Embryonic facial prominence (tissue), 1 donor: ENCODE results near the gene GRM1.

Experiments used
- DNase-seq: peaks from one replicate; pipeline ENCODE4 v3.0.0-alpha.2; 2016; ENCODE audit errors: extremely low spot score

GRM1 gene

GRCh38 chr6:146097586-146097985 is 68.7 kb downstream of the GRM1 start:
- no peak for DNase-seq

- no peak for DNase-seq
Measured at GRCh38 chr6:146100776-146101175, 71.9 kb downstream of the GRM1 start.

DNA sequence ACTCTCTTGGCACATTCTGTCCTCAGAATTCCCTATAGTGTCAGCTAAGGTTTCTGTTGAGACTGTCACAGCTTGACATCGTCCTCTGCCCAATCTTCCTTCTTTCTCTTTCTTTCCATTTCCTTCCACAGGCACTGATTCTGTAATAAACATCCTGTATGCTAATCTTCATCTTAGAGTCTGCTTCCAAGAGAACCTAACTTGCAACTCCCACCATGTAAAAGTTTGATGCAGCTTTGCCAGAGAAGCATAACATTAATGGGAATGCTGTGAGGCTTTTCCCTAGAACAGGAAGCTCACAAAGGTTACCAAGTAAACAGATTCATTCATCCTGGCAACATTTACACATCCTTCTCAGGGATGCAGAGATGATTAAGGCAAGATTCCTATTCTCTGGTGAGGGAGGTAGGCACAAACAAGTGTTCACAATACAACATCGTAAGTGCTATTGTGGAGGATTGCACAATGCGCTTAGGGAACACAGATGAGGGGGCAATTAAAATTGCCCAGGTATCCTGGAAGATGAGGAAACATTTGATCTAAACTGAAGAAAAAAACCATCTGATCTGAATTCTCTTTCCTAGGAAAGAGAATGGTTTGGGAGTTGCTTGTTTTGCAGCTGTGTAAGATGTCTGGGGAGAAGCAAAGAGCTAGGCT is 74.7 kb downstream of the GRM1 start:
- DNase-seq: no peak

DNA sequence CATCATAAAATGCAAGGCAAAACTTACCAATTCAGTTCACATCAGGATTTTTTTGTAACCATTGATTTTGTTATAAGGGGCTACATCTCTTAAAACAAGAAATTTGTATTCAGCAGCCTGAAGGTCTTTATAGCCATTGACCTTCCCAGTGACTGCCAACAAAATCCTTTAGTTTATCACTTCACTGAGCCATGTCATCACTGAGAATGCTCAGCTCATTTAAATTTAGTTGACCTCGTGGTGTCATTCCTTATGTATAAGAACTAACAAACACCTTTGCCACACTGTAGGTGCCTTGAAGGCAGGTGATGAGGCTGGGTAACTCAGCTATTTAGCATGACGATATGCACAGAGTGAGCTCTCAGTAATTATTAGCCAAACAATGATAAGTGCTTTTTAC is 77.7 kb downstream of the GRM1 start:
- DNase-seq: no peak

- DNase-seq: no peak
Measured at GRCh38 chr6:146110990-146111389, 82.1 kb downstream of the GRM1 start.

- DNase-seq: no peak
Measured at GRCh38 chr6:146111881-146112450, 83.1 kb downstream of the GRM1 start.

- DNase-seq: no peak
Measured at GRCh38 chr6:146113084-146113623, 84.3 kb downstream of the GRM1 start.

GRCh38 chr6:146123616-146124015 is 94.8 kb downstream of the GRM1 start:
- DNase-seq: no peak

- no peak for DNase-seq
Measured at GRCh38 chr6:146127447-146128215, 98.8 kb downstream of the GRM1 start.

DNA sequence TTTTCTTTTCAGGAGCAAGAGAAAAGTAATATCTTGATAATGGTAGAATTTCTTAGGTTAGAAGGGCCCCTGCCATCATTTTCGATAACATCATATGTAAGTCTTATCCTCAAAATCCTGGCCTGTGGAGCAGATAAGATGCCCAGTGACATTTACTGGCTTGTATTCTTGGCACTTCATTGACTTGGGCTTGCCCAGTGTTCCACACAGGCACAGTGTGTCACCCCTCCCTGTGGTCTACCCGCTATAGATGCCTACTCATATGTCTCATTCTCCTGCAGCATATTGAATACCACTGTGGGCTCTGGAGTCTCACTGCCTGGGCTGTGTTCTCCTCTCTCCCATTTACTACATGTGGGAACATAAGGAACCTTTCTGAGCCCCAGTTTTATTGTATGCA is 105.0 kb downstream of the GRM1 start:
- DNase-seq: no peak

GRCh38 chr6:146135167-146135566 is 106.3 kb downstream of the GRM1 start:
- DNase-seq: no peak

DNA sequence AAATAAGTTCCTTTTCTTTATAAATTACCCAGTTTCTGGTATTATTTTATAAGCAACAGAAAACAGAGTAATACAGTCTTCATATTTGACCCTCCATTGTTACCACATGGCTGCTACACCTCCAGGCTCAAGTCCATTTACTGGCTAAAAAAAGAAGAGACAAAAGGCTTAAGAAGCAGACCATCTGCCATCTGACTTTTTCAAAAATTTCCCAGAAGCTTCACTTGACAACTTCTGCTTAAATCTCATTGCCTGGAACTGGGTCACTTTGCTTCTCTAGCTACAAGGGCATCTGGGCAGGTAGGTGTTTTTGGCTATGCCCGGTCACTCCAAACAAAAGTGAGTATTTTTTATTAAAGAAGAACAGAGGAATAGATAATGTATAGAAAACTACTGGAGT is 118.0 kb downstream of the GRM1 start:
- no peak for DNase-seq

DNA sequence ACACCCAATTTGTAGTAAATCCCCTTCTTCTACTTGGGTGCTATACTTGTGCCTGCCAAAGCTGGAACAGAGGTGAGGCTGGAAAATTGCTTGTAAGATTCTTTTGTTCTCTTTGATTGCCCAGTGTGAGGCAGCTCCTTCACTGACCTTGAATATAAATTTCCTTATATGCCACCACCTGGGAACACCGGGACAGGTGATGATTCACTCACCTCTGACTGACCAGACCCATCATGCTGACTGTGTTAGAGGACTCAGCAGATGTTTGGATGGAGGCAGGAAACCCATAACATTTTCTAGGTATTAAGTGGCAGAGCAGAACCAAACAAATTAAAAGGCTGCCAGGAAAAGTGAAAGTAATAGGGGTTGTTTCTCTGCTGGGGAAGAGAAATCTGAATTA is 120.9 kb downstream of the GRM1 start:
- no peak for DNase-seq

- DNase-seq: no peak
Measured at GRCh38 chr6:146153040-146153758, 124.3 kb downstream of the GRM1 start.

GRCh38 chr6:146154197-146154596 is 125.3 kb downstream of the GRM1 start:
- DNase-seq: no peak

DNA sequence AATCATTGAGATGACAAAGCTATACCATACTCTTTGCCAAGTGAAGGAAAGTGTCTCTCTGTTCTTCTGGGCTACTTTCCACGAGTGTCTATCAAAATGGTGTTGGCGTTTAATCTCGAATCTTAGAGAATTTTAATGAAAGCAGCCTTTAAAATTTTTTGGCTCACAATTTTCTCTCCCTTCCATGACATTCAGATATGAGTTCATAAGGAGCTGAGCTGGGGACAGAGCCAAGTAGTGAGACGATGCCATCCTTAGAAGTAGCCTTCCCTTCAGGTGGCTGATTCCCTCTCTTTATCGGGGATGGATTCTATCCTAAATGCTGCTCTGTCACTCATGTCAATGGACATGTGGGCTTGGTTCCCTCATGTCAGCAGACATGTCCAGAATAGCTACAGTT is 132.8 kb downstream of the GRM1 start:
- DNase-seq: no peak

DNA sequence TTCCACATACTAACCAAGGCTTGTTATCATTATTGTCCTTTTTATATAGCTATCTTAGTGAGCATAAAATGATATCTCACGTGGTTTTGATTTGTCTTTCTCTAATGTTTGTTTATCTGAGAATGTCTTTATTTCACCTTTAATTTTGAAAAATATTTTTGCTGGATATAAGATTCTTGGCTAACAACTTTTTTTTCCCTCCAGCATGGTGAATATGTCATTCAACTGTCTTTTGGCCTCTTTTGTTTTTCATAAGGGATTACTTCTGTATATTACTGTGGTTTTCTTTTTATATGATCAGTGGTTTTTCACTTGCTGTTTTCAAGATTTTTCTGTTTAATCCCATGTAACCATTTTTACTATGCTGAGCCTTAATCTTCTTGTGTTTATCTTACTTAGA is 141.0 kb downstream of the GRM1 start:
- DNase-seq: no peak

GRCh38 chr6:146177785-146178184 is 148.9 kb downstream of the GRM1 start:
- no peak for DNase-seq

DNA sequence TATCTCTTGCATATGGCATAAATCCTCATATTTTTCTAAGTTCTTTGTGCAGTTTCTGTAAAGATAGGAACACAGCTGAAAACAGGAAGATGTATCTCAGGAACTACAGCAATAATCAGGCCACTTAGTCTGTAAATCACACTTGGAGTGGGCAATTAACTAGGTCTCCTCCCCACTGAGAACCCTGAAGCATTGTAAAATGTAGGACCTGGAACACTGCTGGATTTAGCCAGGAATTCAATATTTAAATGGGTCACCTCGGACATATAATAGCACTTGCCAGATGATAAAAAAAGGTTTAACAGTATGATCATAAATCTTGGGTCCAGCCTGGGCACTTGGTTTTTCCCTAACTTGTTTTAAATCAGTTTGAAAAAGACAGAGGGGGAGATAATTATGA is 155.0 kb downstream of the GRM1 start:
- no peak for DNase-seq

DNA sequence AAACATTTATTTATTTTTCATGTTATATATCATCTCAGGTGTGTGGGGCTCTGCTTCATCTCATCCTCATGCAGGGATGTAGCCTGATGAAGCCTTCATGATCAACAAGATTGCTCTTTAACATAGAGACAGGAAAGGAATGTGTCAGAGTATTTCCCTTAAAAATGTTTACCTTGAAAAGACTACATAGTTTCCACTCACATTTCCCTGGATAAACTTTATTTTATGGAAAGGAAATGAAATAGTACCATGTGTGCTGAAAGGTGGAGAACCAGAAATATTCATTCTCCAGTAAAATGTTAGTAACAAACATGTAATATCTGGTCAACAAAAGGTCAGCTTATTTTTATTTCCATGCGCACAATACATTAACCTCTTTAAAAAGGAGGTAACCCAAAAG is 155.8 kb downstream of the GRM1 start:
- no peak for DNase-seq

- no peak for DNase-seq
Measured at GRCh38 chr6:146189131-146189530, 160.3 kb downstream of the GRM1 start.

DNA sequence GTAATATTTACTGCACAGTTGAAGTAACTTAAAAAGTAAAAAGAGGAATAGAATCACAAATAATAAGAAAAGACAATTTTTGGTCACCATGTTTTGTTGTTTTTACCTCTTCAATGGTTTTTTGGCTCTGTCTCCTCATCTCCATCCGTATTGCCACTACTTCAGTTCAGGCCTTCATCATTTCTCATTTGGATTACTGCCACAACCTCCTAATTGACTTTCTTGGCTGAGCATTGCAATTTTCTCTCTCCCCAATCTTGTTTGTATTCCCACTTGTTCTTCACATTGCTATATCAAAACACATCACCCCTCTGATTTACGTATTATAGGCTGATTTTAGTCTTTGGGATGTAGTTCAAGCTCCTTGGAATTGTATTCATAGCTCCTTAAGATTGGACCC is 161.7 kb downstream of the GRM1 start:
- DNase-seq: no peak
